Suprapubic skin (tissue), 4 donors: ENCODE results near the gene RAB5B.

Experiments used
- EP300 ChIP-seq: sonication (generic); formaldehyde crosslinking; IDR thresholded peaks from one replicate; pipeline ENCODE4 v1.6.1; 2017; ENCODE audit warnings: antibody characterized with exemption
- POLR2A ChIP-seq, 2 donors: fragments of 450-650 bp; IDR thresholded peaks; one replicate each; pipeline ENCODE4 v1.6.1; 2017; ENCODE audit warnings: antibody characterized with exemption in 2 of 2, mild to moderate bottlenecking in 2 of 2, moderate library complexity in 2 of 2
- POLR2AphosphoS5 ChIP-seq, 3 donors: sonication (generic); formaldehyde crosslinking; IDR thresholded peaks; one replicate each; pipeline ENCODE4 v1.6.1; 2017; ENCODE audit warnings: antibody characterized with exemption in 3 of 3
- TF ChIP-seq, protein P1 (sequence below), 2 donors: fragments of 200-600 bp in 1 of 2; fragments of 450-650 bp in 1 of 2; sonication (generic) in 1 of 2; IDR thresholded peaks; one replicate each; pipeline ENCODE4 v1.5.1; 2016 to 2019; ENCODE audit warnings: antibody characterized with exemption in 2 of 2, mild to moderate bottlenecking in 1 of 2, moderate library complexity in 1 of 2

GRCh38 chr12:55996715-55997534, 23.0 kb downstream of the RAB5B start, which contains the start of gene SUOX:
- TF ChIP-seq, protein P1, sequence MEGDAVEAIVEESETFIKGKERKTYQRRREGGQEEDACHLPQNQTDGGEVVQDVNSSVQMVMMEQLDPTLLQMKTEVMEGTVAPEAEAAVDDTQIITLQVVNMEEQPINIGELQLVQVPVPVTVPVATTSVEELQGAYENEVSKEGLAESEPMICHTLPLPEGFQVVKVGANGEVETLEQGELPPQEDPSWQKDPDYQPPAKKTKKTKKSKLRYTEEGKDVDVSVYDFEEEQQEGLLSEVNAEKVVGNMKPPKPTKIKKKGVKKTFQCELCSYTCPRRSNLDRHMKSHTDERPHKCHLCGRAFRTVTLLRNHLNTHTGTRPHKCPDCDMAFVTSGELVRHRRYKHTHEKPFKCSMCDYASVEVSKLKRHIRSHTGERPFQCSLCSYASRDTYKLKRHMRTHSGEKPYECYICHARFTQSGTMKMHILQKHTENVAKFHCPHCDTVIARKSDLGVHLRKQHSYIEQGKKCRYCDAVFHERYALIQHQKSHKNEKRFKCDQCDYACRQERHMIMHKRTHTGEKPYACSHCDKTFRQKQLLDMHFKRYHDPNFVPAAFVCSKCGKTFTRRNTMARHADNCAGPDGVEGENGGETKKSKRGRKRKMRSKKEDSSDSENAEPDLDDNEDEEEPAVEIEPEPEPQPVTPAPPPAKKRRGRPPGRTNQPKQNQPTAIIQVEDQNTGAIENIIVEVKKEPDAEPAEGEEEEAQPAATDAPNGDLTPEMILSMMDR (IDR thresholded peaks at IDR 0.05) = no peak
- TF ChIP-seq POLR2A (IDR thresholded peaks at IDR 0.05) (no peak), POLR2AphosphoS5 (IDR thresholded peaks at IDR 0.05) (peak in 1 of 3 donors; percentile 30), EP300 (no peak)
